CD4-positive, alpha-beta memory T cell (primary cell): ENCODE data around the gene SERBP1. TPM values are rescaled to one million over a fixed set of nuclear protein-coding genes. Genes with fewer than 3 reads are reported as not detected.

Experiments
- CTCF ChIA-PET: fragments of 350-600 bp; sonication (Branson Sonifier 250); formaldehyde crosslinking; loops from one replicate; lab custom pipeline; 2021; ENCODE audit warnings: inconsistent platforms; ENCODE audit not compliant: partially characterized antibody; lab: Charles Lee
- POLR2A ChIA-PET: fragments of 350-600 bp; sonication (Branson Sonifier 250); formaldehyde crosslinking; loops from one replicate; lab custom pipeline; 2021; ENCODE audit not compliant: partially characterized antibody; lab: Charles Lee
- DNase-seq, 5 donors: peaks; one replicate each; pipeline versions ENCODE4 v3.0.0 to v3.0.0-alpha.2; 2020 to 2022; ENCODE audit warnings: mixed read lengths in 1 of 5
- H3K27ac ChIP-seq: one replicate; pipeline ENCODE4 v1.7.0; 2013; ENCODE audit warnings: low read depth, low read length
- H3K27me3 ChIP-seq: 2 replicates; pipeline ENCODE4 v1.7.0; 2013; ENCODE audit warnings: mild to moderate bottlenecking, low read length, moderate library complexity; ENCODE audit not compliant: insufficient read depth
- H3K36me3 ChIP-seq: 2 replicates; pipeline ENCODE4 v1.7.0; 2013; ENCODE audit warnings: mild to moderate bottlenecking, low read length, moderate library complexity; ENCODE audit not compliant: insufficient read depth
- H3K4me1 ChIP-seq: 2 replicates; pipeline ENCODE4 v1.7.0; 2013; ENCODE audit warnings: mild to moderate bottlenecking, low read length, moderate library complexity; ENCODE audit not compliant: insufficient read depth
- H3K4me3 ChIP-seq, 2 donors: one replicate each; pipeline ENCODE4 v1.7.0; 2013; ENCODE audit warnings: low read length in 2 of 2, mild to moderate bottlenecking in 1 of 2
- H3K9me3 ChIP-seq, 2 donors: one replicate each; pipeline ENCODE4 v1.7.0; 2013; ENCODE audit warnings: low read length in 2 of 2, control low read depth in 1 of 2; ENCODE audit not compliant: control insufficient read depth in 1 of 2
- H3K27ac Mint-ChIP-seq, 7 donors: one replicate each; pipeline ENCODE4 v1.8.0; 2020 to 2021; ENCODE audit warnings: mixed read lengths in 7 of 7, mild to moderate bottlenecking in 6 of 7, inconsistent platforms in 3 of 7, moderate library complexity in 3 of 7
- H3K27me3 Mint-ChIP-seq, 2 donors: one replicate each; pipeline ENCODE4 v1.8.0; 2020 to 2021; ENCODE audit warnings: mixed read lengths in 2 of 2
- H3K36me3 Mint-ChIP-seq, 2 donors: one replicate each; pipeline ENCODE4 v1.8.0; 2020 to 2021; ENCODE audit warnings: mixed read lengths in 2 of 2, inconsistent platforms in 1 of 2, mild to moderate bottlenecking in 1 of 2
- H3K4me1 Mint-ChIP-seq, 4 donors: one replicate each; pipeline ENCODE4 v1.8.0; 2020 to 2021; ENCODE audit warnings: mixed read lengths in 4 of 4, mild to moderate bottlenecking in 1 of 4
- H3K4me3 Mint-ChIP-seq, 8 donors: one replicate each; pipeline ENCODE4 v1.8.0; 2020 to 2021; ENCODE audit warnings: mixed read lengths in 8 of 8, mild to moderate bottlenecking in 7 of 8, moderate library complexity in 6 of 8, inconsistent platforms in 3 of 8
- H3K9me3 Mint-ChIP-seq, 8 donors: one replicate each; pipeline ENCODE4 v1.8.0; 2020 to 2021; ENCODE audit warnings: mixed read lengths in 8 of 8, mild to moderate bottlenecking in 5 of 8, inconsistent platforms in 3 of 8, moderate library complexity in 1 of 8
- intact Hi-C: fragments of 100-400 bp; cut with micrococcal nuclease; formaldehyde crosslinking; loops from one replicate; pipeline ENCODE4 v1.15.1; 2023
- polyA plus RNA-seq, 2 donors: library from polyadenylated mRNA; unstranded; fragments of 300-500 nt; fragmentation: Illumina TruSeq; gene quantifications; one replicate each; pipeline ENCODE4 v1.2.3, GENCODE V29; 2021
- total RNA-seq, 2 experiments: library from RNA; stranded (reverse); gene quantifications; one replicate each; pipeline ENCODE4 v1.2.3, GENCODE V29; 2021

Gene SERBP1
- total and polyA plus RNA-seq, 4 experiments from 2014 or later = 94.9 to 154 (median 136) TPM

DNA sequence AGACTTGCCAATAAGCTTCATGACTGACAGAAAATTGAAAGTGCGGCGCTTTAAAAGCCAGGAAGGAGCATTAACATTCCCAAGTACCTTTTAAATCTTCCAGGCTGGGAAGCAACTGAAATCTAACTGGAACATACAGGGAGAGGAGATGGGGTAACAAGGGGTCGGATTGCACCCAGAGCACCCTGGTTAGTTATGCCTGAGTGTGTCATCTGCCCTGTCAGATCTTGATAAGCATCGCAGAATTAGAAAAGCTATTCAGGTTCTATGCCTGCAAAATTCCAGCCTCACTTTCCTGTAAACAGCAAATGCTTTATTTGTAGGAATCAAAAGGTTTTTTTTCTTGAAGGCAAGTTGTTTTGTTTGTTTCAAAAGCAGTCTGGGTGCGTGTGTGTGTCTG, 58.5 kb downstream of the SERBP1 start:
- intact Hi-C loops = no loop called here
- DNase-seq = no peak
- ChIA-PET POLR2A (no interaction called here), CTCF (no interaction called here)
- no peaks in the 10 kb centered on the region for H3K9me3 Mint-ChIP-seq
- H3K36me3 ChIP-seq = no peaks in the 10 kb centered on the region
- no peaks in the 10 kb centered on the region for H3K9me3 ChIP-seq
- no peak overlapping the region for H3K27ac Mint-ChIP-seq
- H3K4me1 ChIP-seq = no peaks in the 10 kb centered on the region
- H3K27me3 ChIP-seq = no peaks in the 10 kb centered on the region
- H3K27ac ChIP-seq = no peak overlapping the region
- H3K4me1 Mint-ChIP-seq = no peaks in the 10 kb centered on the region
- no peak overlapping the region for H3K4me3 Mint-ChIP-seq
- peaks cover 1 to 5% of the 10 kb centered on the region in 2 donors for H3K36me3 Mint-ChIP-seq
- H3K27me3 Mint-ChIP-seq = no peaks in the 10 kb centered on the region
- no peak overlapping the region for H3K4me3 ChIP-seq

DNA sequence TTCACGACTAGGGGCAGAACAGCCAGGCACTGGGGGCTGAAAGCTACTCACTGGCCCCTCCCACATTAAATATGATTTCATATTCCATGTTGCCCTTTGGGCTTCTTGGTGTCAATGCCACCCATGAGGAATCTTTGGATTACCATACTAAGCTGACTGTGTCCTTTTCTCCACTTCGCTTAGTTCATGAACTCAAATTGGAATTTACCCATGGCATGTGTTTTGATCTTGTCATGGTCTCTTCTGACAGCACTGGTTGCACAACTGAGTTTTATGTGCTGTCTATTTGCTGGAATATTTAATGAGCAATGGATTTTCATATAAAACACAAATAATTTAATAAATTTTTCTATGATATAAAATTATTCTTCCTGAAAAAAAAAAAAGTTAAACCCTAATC, 59.2 kb downstream of the SERBP1 start:
- Histone ChIP-seq H3K4me1 (no peaks in the 10 kb centered on the region), H3K4me3 (no peak overlapping the region), H3K27ac (no peak overlapping the region), H3K27me3 (no peaks in the 10 kb centered on the region), H3K9me3 (no peaks in the 10 kb centered on the region), H3K36me3 (no peaks in the 10 kb centered on the region)
- no peaks in the 10 kb centered on the region for H3K4me1 Mint-ChIP-seq
- H3K27ac Mint-ChIP-seq = no peak overlapping the region
- no peak for DNase-seq
- no peaks in the 10 kb centered on the region for H3K27me3 Mint-ChIP-seq
- POLR2A ChIA-PET = no interaction called here
- CTCF ChIA-PET = no interaction called here
- intact Hi-C loops = no loop called here
- H3K9me3 Mint-ChIP-seq = no peaks in the 10 kb centered on the region
- H3K36me3 Mint-ChIP-seq = peaks cover 0 to 1% of the 10 kb centered on the region in 2 donors
- no peak overlapping the region for H3K4me3 Mint-ChIP-seq

DNA sequence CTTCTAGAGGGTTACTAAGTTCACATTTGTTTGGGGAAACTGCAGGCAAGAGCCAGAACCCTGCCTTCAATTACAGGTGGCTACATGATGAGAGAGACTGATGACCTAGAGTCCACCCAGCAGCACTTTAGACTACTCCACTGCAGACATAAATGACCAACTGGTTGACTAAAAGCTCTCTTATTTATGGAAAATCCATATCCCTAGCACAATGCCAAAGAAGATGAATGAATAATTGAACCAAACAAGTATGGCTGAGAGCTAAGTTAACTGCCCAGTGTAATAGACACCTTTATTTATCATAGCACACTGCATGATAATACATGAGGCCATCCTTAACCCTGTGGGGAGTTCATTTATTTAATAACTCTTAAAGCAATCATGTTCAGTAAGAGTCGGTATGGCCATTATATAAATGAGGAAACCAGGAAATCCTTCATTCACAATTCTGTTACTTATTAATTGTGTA, 62.1 kb downstream of the SERBP1 start:
- Mint-ChIP-seq H3K4me3 (no peak overlapping the region), H3K36me3 (no peaks in the 10 kb centered on the region), H3K9me3 (no peaks in the 10 kb centered on the region), H3K27me3 (no peaks in the 10 kb centered on the region), H3K27ac (no peak overlapping the region), H3K4me1 (no peaks in the 10 kb centered on the region)
- Histone ChIP-seq H3K4me3 (no peak overlapping the region), H3K27ac (no peak overlapping the region), H3K36me3 (no peaks in the 10 kb centered on the region), H3K9me3 (no peaks in the 10 kb centered on the region), H3K4me1 (no peaks in the 10 kb centered on the region), H3K27me3 (no peaks in the 10 kb centered on the region)
- intact Hi-C loops = no loop called here
- ChIA-PET POLR2A (no interaction called here), CTCF (interaction anchor here (0.6 to 1.4 kb wide), 3 partner anchors 27 to 132 kb away, joined by 3 to 4 read pairs (median 3); no protein-coding TSS in a partner anchor)
- DNase-seq = no peak

DNA sequence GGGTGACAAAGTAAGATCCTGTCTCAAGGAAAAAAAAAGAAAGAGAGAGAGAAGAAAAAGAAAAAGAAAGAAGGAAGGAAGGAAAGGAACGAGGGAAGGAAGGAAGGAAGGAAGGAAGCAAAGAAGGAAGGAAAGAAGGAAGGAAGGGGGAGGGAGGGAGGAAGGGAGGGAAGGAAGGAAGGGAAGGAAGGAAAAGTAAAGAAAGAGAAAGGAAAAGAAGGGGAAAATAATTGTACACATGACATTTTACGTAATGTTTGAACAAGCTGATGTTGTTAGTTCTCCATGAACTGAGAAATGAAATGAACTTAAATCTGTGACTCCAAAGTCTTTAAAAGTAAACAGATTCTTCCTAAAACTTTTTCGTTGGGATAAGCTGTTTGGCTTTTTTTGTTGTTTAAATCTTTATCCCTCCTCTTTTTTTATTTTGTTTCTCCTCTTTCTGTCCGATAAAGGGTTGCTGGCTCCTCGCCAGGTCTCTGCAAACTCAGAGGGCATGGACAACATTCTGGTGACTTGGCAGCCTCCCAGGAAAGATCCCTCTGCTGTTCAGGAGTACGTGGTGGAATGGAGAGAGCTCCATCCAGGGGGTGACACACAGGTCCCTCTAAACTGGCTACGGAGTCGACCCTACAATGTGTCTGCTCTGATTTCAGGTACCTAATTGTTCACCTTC, 62.7 kb downstream of the SERBP1 start:
- no peak for DNase-seq
- no peak overlapping the region for H3K27ac ChIP-seq
- H3K36me3 Mint-ChIP-seq = no peaks in the 10 kb centered on the region
- no peaks in the 10 kb centered on the region for H3K27me3 ChIP-seq
- ChIA-PET POLR2A (no interaction called here), CTCF (interaction anchor here (0.6 to 1.2 kb wide), 2 partner anchors 26 to 130 kb away, joined by 3 read pairs; no protein-coding TSS in a partner anchor)
- no peaks in the 10 kb centered on the region for H3K36me3 ChIP-seq
- no peak overlapping the region for H3K4me3 Mint-ChIP-seq
- no peak overlapping the region for H3K4me3 ChIP-seq
- no peaks in the 10 kb centered on the region for H3K27me3 Mint-ChIP-seq
- no peaks in the 10 kb centered on the region for H3K4me1 Mint-ChIP-seq
- intact Hi-C loops = no loop called here
- peak overlapping the region in 2 of 7 donors; percentile 49 to 55 for H3K27ac Mint-ChIP-seq
- no peaks in the 10 kb centered on the region for H3K9me3 ChIP-seq
- no peaks in the 10 kb centered on the region for H3K4me1 ChIP-seq
- no peaks in the 10 kb centered on the region for H3K9me3 Mint-ChIP-seq

DNA sequence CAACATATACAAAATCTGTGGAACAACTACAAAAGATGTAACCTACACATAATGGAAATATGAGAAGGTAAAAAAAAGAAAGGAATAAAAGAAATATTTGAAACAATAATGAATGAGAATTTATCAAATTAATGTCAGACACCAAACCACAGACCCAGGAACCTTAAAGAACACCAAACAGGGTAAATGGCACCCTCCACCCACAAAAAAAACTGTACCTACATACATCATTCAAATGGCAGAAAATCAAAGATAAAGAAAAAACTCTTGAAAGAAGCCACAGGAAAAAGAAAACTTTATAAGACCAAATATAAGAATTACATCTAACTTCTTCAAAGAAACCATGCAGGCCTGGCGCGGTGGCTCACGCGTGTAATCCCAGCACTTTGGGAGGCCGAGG, 68.6 kb downstream of the SERBP1 start:
- H3K4me1 Mint-ChIP-seq = peaks cover 0 to 5% (median 0%) of the 10 kb centered on the region in 4 donors
- H3K9me3 Mint-ChIP-seq = no peaks in the 10 kb centered on the region
- DNase-seq = no peak
- H3K36me3 Mint-ChIP-seq = peaks cover 0 to 5% of the 10 kb centered on the region in 2 donors
- ChIA-PET POLR2A (no interaction called here), CTCF (no interaction called here)
- intact Hi-C loops = no loop called here
- no peaks in the 10 kb centered on the region for H3K9me3 ChIP-seq
- no peak overlapping the region for H3K27ac ChIP-seq
- no peaks in the 10 kb centered on the region for H3K36me3 ChIP-seq
- no peaks in the 10 kb centered on the region for H3K27me3 ChIP-seq
- peaks cover 0 to 3% of the 10 kb centered on the region in 2 donors for H3K27me3 Mint-ChIP-seq
- H3K4me3 Mint-ChIP-seq = no peak overlapping the region
- H3K4me1 ChIP-seq = no peaks in the 10 kb centered on the region
- no peak overlapping the region for H3K27ac Mint-ChIP-seq
- H3K4me3 ChIP-seq = no peak overlapping the region

DNA sequence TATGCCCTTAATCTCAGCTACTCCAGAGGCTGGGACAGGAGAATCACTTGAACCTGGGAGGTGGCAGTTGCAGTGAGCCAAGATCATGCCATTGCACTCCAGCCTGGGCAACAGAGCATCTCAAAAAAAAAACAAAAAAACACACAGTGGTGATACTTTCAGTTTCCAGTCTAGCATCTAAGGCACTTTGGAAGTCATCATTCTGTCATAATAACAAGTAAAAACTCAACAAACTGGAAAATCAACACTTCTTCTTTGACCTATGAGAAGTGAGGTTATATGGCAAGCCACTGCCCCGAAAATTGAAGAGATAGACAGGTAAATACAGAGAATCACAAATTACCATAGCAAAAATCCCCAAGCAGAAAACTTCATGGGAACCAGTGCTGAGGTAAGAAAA, 70.6 kb downstream of the SERBP1 start:
- intact Hi-C loops = no loop called here
- CTCF ChIA-PET = interaction anchor here (1.3 kb wide), 1 partner anchor 12 kb away, joined by 3 read pairs; no protein-coding TSS in a partner anchor
- H3K4me3 Mint-ChIP-seq = no peak overlapping the region
- Histone ChIP-seq H3K4me1 (no peaks in the 10 kb centered on the region), H3K27ac (no peak overlapping the region), H3K4me3 (no peak overlapping the region), H3K9me3 (no peaks in the 10 kb centered on the region), H3K36me3 (no peaks in the 10 kb centered on the region), H3K27me3 (no peaks in the 10 kb centered on the region)
- H3K27me3 Mint-ChIP-seq = peaks cover 0 to 3% of the 10 kb centered on the region in 2 donors
- no peak for DNase-seq
- peaks cover 0 to 15% of the 10 kb centered on the region in 2 donors for H3K36me3 Mint-ChIP-seq
- H3K4me1 Mint-ChIP-seq = peaks cover 0 to 5% (median 0%) of the 10 kb centered on the region in 4 donors
- no peaks in the 10 kb centered on the region for H3K9me3 Mint-ChIP-seq
- H3K27ac Mint-ChIP-seq = peak overlapping the region in 1 of 7 donors; percentile 25
- POLR2A ChIA-PET = no interaction called here
